KOPT-K1 (cell line): Measurements from ENCODE around the gene MBLAC1.
A peak's percentile ranks its signal among the peaks of the same experiment; 100 is the strongest.

Experiments used
- H3K27ac ChIP-seq: fragments of 200-600 bp; sonication (generic); 2 replicates; pipeline ENCODE4 v1.5.1; 2016; ENCODE audit warnings: antibody characterized with exemption, mild to moderate bottlenecking, low read depth, low read length; ENCODE audit not compliant: poor library complexity, severe bottlenecking
- H3K36me3 ChIP-seq: fragments of 200-600 bp; sonication (generic); 2 replicates; pipeline ENCODE4 v1.5.1; 2017; ENCODE audit warnings: antibody characterized with exemption, mild to moderate bottlenecking, low read length, moderate library complexity; ENCODE audit not compliant: insufficient read depth
- H3K9me3 ChIP-seq: fragments of 200-600 bp; sonication (generic); 2 replicates; pipeline ENCODE4 v1.5.1; 2017; ENCODE audit warnings: antibody characterized with exemption, low read length, mild to moderate bottlenecking; ENCODE audit not compliant: insufficient read depth, poor library complexity, severe bottlenecking

MBLAC1 gene

DNA sequence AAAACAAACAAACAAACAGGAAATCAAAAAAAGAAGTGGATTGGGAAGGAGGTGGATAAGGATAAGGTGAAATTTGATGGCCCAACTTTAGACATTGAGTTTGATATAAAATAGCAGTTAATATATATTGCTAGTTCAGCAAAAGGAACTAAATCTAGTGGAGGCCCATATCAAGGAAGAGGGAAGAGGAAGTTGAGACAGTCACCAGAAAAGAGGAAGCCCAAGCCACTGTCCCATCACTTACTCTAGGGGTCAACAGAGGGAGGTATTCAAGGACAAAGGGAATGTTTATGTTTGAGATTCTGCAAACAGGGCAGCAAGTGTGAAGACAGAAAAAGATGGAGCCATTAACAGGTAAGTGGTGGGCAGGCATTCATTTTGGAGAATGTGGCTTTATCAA lies 25.6 kb downstream of the MBLAC1 start:
- peaks cover 59% of the 10 kb centered on the region for H3K36me3 ChIP-seq
- H3K9me3 ChIP-seq, result no peaks in the 10 kb centered on the region
- no peak overlapping the region for H3K27ac ChIP-seq

DNA sequence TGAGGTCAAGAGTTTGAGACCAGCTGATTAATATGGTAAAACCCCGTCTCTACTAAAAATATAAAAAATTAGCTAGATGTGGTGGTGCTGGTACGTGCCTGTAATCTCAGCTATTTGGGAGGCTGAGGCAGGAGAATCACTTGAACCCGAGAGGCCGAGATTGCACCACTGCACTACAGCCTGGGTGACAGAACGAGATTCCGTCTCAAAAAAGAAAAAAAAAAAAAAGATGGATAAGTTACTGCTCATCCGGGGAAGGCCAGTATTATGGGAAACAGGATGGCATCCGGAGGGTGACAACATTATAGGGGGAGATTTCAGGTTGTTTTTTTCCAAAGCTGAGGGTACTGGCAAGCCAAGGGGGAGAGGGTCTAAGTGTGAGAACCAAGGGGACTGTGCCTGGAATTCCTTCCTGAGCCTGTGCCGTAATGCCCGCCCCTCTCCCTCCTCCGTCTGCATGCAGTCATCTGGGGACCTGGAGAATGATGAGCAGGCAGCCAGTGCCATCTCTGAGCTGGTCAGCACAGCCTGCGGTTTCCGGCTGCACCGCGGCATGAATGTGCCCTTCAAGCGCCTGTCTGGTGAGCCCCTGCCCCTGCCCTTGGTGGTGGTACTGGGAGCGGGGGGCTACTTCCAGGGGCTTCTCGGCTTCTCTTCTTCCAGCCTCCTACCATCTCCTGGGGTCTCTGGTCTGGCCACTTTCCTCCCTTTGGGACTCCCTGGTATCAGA lies 26.3 kb downstream of the MBLAC1 start:
- Histone ChIP-seq H3K27ac (no peak overlapping the region), H3K36me3 (peaks cover 61% of the 10 kb centered on the region)

DNA sequence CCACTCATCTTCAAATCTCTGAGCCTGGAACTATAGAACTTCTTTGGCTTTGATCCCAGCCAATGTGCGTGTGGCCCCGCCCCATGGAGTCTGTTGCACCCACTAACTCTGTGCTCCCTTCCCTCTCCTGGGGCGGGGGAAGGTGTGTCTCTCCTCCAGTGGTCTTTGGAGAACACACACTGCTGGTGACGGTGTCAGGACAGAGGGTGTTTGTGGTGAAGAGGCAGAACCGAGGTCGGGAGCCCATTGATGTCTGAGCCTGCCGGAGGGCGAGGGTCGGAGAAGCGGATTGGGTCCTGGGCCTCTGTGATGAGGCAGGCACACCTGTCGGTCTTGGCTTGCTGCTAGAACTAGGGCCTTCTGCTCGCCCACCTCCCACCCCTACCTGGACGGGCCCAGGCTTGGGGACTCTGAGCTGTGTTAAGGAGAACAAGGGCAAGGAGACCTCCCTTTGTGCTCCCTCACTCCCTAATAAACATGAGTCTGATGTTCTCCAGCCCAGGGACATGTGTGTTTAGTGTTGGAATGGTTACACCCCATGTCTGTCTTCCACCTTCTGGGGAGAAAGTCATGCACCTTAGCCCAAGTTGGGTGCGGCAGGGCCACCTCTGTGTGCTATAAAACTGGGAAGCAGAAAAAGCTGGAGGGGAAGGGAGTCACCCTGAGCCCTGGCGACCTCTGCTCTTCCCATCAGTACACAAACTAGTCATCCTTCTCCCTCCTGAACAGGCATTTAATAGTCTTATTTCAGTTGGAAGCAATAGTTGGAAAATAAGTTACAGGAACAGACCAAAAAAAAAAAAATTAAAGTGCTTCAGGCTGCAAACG lies 27.2 kb downstream of the MBLAC1 start:
- no peak overlapping the region for H3K27ac ChIP-seq
- peaks cover 61% of the 10 kb centered on the region for H3K36me3 ChIP-seq
- no peaks in the 10 kb centered on the region for H3K9me3 ChIP-seq

More for the DNA sequence above, 26.3 kb downstream of the MBLAC1 start:
- H3K9me3 ChIP-seq, result no peaks in the 10 kb centered on the region

- Histone ChIP-seq H3K9me3 (no peaks in the 10 kb centered on the region), H3K36me3 (peaks cover 61% of the 10 kb centered on the region), H3K27ac (no peak overlapping the region)
These were observed 28.1 kb downstream of the MBLAC1 start for GRCh38 chr7:100154651-100155491.

DNA sequence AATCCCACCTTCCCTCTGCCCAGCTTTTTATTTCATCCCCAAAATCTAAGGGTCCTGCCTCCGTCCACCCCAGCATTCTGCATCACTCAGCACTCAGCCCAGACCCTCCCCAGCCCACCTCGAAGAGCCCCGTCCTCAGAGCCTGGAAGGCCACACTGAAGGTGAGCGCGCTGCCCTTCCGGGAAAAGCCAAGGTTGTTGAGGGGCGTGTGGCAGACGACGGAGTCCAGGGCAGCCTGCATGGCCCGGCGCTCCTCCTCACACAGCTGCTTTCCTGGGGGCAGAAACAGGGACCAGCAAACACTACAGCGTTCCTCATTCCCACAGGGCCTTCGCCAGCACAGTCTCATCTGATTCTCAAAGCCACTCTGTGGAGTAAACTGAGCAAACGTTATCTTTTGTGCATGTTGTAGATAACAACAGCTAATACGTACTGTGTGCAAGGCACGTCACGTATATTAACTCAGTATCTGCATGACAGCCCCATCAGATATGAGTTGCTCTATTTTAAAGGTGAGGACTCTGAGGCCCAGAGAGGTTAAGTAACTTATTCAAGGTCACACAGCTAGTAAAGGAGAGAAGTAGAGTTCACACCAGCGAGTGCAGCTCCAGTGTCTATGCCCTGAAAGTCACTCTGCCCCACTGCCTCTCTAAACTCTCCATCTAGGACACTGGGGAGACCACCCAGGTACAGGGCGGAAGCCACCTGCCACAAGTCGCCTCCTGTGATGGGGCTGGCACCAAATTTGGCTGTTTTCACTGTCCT lies 29.0 kb downstream of the MBLAC1 start:
- Histone ChIP-seq H3K9me3 (no peaks in the 10 kb centered on the region), H3K27ac (peak overlapping the region; percentile 84), H3K36me3 (peaks cover 61% of the 10 kb centered on the region)

DNA sequence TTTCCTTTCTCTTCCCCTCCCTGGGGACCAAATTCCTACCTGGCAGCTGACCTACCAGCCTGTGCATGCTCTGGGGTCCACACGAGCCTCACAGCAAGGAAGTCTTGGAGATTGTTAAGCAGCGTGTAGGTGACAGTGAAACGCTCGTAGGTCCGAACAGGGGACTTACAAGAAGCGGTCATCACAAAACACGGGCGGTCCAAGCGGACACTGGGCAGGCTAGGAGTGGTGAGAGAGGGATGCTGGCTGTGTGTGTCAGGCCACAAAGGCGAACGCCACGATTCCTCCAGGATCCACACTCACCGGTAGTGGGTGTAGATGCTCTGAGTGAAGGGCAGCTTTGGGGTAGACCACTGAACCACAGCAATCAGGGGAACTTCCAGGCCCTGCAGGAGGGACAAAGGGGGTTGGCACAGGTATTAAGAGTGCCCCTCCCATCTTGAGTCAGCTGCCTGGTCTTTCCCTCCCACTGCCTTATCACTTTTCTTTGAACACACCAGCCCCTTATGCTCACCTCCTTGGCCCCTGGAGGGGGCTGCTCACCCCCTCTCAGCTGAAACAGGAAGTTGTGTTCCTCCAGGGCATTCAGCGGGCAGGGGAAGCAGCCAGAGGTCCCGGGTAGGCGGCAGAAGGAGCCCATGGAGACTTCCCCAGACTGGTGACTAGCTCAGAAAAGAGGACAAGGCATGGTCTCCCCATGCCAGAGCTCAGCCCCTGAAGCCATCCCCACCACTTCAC lies 29.7 kb downstream of the MBLAC1 start:
- Histone ChIP-seq H3K9me3 (no peaks in the 10 kb centered on the region), H3K27ac (peak overlapping the region; percentile 84), H3K36me3 (peaks cover 61% of the 10 kb centered on the region)

DNA sequence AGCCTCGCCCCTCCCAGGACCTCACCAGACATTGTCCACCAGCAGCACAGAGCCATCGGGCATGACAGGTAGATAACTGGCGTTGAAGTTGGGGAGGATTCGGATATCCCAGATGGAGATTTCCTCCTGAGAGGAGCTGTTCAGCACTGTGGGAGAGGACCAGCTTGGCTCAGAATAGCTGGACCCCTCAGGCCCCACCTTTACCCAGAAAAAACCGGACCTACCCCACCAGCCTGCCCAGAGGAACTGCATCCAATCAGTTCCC lies 30.2 kb downstream of the MBLAC1 start:
- Histone ChIP-seq H3K27ac (peak overlapping the region; percentile 84), H3K36me3 (peaks cover 56% of the 10 kb centered on the region), H3K9me3 (no peaks in the 10 kb centered on the region)

DNA sequence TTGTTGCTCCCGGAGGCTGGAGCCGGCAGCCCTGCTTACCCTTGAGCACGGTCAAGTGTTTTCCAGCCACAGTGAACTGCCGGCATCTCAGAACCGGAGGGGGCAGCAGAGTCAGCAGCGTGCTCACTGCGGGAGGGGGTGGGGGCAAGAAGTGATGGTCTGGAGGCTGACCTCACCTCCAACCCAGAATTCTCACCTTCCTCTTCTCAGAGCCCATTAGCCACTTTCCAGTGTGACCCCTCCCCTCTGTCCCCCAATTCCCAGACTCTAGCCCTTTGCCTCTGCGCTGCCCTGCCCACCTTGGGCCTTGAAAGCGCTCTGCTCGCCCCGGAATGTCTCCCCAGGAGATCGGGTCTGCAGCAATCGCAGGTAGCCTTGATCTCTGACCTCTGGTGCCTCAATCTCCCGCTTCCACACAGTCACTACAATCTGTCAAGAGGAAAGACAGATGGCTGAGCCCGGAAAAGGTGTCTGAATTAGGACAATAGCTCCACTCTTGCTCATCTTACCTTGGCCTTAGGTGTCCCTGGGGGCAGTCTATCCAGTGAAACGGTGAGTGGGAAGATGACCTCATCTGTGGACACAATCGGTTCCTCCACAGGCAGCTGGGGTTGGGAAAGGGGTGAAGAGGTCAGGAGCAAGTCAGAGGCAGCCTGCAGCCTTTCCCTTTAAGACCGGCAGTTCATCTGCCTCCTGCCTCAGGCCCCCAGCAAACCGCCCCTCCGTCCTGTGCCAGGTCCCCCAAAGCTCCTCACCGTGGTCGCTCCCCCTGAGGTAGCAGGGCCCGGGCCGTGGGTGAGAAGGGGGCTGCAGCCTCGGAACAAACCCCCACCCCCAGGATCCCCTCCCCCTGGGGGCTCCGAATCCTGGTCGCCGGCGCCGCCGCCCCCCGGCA lies 30.8 kb downstream of the MBLAC1 start:
- peaks cover 50% of the 10 kb centered on the region for H3K36me3 ChIP-seq
- peak overlapping the region; percentile 84 for H3K27ac ChIP-seq
- H3K9me3 ChIP-seq, result no peaks in the 10 kb centered on the region

- Histone ChIP-seq H3K9me3 (no peaks in the 10 kb centered on the region), H3K27ac (peak within 1 kb of the TSS; percentile 84), H3K36me3 (peaks cover 41% of the 10 kb centered on the region)
These were observed 31.7 kb downstream of the MBLAC1 start, which contains the start of gene TRAPPC14 for GRCh38 chr7:100158229-100159098. Gene TRAPPC14 (minus strand): TSS chr7:100158723. CDS start chr7:100158499, 224 bp downstream.

DNA sequence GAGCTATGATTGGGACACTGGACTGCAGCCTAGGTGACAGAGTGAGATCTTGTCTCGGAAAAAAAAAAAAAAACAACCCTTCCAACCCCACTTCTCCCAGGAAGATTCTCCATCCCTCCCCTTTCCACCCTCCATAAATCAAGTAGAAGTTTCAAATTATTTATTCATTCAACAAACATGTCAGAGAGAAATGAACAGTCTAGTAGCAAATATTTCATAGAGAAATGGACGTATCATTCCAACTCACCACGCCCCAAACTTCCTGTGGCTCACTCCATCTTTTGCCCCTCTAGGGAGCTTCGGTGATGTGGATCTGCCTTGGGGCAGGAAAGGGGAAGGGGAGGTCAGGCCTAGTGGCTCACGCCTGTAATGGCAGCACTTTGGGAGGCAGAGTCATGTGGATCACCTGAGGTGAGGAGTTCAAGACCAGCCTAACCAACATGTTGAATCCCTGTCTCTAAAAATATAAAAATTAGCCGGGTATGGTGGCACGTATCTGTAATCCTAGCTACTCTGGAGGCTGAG lies 32.4 kb downstream of the MBLAC1 start:
- no peaks in the 10 kb centered on the region for H3K9me3 ChIP-seq
- peak overlapping the region; percentile 84 for H3K27ac ChIP-seq
- peaks cover 34% of the 10 kb centered on the region for H3K36me3 ChIP-seq

DNA sequence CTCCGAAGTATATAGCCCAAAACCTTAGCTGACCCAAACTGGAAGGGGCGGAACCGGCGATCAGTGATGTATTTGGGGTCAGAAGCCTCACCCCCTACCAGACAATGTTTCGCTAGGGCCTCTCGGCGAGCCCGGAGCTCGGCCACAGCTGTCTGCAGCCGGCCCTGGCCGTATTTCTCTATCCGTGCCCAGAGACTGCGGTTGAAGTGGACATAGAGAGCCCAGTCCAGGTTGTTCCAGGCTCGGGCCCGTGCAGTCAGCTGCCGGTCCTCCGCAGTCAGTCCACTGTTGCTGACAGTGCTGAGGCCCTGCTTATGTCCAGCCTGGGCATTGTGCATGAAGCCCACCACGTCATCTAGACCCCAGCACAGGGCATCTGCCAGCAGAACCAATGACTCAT lies 33.3 kb downstream of the MBLAC1 start:
- Histone ChIP-seq H3K36me3 (peaks cover 25% of the 10 kb centered on the region), H3K27ac (no peak overlapping the region), H3K9me3 (no peaks in the 10 kb centered on the region)

GRCh38 chr7:100163006-100163531 lies 36.3 kb downstream of the MBLAC1 start:
- peak overlapping the region; percentile 43 for H3K27ac ChIP-seq
- no peaks in the 10 kb centered on the region for H3K9me3 ChIP-seq
- H3K36me3 ChIP-seq, result no peaks in the 10 kb centered on the region
